Measurements from ENCODE around the gene CCAR1.
"Not testable (repeated sequence)": the region's sequence is repeated elsewhere in the genome, so short reads cannot be mapped to it uniquely, and the experiment has no call there.

The CCAR1 gene

DNA sequence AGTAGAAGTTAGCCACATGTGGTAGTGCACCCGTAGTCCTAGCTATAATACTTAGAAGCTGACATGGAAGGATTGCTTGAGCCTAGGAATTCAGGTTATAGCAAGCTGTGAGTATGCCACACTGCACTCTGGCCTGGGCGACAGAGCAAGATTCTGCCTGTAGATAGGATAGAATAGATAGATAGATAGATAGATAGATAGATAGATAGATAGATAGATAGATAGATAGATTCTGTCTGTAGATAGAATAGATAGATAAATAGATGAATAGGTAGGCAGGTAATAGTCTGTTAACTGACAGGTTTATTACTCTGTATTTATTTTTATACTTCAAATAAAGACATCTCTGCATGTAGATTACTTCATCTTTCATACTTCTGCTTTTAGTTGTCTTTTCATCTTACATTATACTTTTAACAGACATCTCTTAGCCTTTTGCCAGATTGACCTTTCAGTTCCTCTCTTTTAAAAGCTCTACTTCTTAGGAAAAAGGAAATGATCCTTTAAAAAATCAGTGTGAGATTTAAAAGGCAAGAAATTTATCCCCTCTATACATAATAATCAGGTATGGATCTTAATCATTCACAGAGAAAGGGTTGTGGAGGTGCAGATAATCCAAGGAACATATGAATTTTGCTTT is 31.8 kb downstream of the CCAR1 start:
- Histone ChIP-seq H3K4me2 (peak overlapping the region in 1 of 11 experiments; percentile 27; a peak in 2 of 22 replicates), H3K27ac (0 out of 22 replicates have a peak overlapping the region, but pooled peaks of 1 of the 11 experiments have one; percentile 11), H4K20me1 (peaks cover 0 to 51% (median 22%) of the 10 kb centered on the region in 11 experiments; a peak in 18 of 22 replicates), H3K9ac (peak overlapping the region in 3 of 11 experiments; percentile 10 to 53 (median 34); a peak in 3 of 22 replicates), H3K9me3 (replicated peaks in 1 of 11) (no peaks in the 10 kb centered on the region), H3K36me3 (peaks cover 98 to 100% (median 100%) of the 10 kb centered on the region in 11 experiments), H3K4me1 (peaks cover 0 to 10% (median 0%) of the 10 kb centered on the region in 10 experiments; a peak in 6 of 20 replicates), H3K27me3 (no peaks in the 10 kb centered on the region), H3K4me3 (no peak overlapping the region)
- no peak for TF ChIP-seq Cebpa-rat (IDR thresholded peaks at IDR 0.05)

DNA sequence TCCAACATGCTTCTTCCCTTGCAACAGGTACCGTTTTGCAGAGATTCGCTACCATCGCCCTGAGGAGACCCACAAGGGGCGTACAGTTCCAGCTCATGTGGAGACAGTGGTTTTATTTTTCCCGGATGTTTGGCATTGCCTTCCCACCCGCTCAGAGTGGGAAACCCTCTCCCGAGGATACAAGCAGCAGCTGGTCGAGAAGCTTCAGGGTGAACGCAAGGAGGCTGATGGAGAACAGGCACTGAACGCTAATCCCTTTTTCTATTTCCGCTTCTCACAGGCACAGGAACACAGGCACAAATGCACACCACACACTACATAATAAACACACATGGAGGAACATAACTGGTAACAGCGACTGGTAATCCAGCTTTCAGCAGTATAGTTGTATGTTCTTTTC is 35.2 kb downstream of the CCAR1 start:
- no peaks in the 10 kb centered on the region for H3K27me3 ChIP-seq
- no peak overlapping the region for H3K4me2 ChIP-seq
- H3K4me1 ChIP-seq: peaks cover 0 to 10% (median 0%) of the 10 kb centered on the region in 10 experiments; a peak in 6 of 20 replicates
- peaks cover 98 to 100% (median 100%) of the 10 kb centered on the region in 11 experiments for H3K36me3 ChIP-seq
- H3K4me3 ChIP-seq: no peak overlapping the region
- peaks cover 0 to 47% (median 30%) of the 10 kb centered on the region in 11 experiments; a peak in 15 of 22 replicates for H4K20me1 ChIP-seq
- no peak overlapping the region for H3K9ac ChIP-seq
- H3K9me3 ChIP-seq (replicated peaks in 1 of 11): no peaks in the 10 kb centered on the region
- no peak overlapping the region for H3K27ac ChIP-seq
- no peak for TF ChIP-seq Cebpa-rat (IDR thresholded peaks at IDR 0.05)

DNA sequence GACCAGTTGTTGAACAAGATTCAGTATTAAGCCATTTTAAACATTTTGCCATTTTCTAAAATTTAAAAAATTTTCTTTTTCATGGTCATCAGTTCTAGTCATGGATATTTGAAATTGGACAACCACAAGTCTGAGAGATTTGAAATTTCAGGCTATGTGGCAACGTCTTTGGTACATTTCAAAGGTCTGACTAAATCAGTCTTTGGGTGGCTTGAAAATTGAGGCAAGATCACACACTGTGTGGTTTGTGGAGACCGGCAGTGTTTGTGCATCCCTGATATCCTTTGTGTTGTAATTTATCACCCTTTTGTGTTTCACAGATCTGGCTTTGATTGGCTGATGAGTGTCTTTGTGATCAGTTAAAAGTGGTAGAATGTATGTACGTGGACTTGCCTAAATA is 35.7 kb downstream of the CCAR1 start:
- no peak for TF ChIP-seq Cebpa-rat (IDR thresholded peaks at IDR 0.05)
- H3K27ac ChIP-seq: no peak overlapping the region
- no peak overlapping the region for H3K9ac ChIP-seq
- H4K20me1 ChIP-seq: peaks cover 1 to 47% (median 32%) of the 10 kb centered on the region in 11 experiments; a peak in 15 of 22 replicates
- no peak overlapping the region for H3K4me2 ChIP-seq
- H3K27me3 ChIP-seq: no peaks in the 10 kb centered on the region
- peaks cover 98 to 100% (median 100%) of the 10 kb centered on the region in 11 experiments for H3K36me3 ChIP-seq
- H3K4me1 ChIP-seq: peaks cover 0 to 10% (median 0%) of the 10 kb centered on the region in 10 experiments; a peak in 6 of 20 replicates
- H3K9me3 ChIP-seq (replicated peaks in 1 of 11): no peaks in the 10 kb centered on the region
- H3K4me3 ChIP-seq: no peak overlapping the region

DNA sequence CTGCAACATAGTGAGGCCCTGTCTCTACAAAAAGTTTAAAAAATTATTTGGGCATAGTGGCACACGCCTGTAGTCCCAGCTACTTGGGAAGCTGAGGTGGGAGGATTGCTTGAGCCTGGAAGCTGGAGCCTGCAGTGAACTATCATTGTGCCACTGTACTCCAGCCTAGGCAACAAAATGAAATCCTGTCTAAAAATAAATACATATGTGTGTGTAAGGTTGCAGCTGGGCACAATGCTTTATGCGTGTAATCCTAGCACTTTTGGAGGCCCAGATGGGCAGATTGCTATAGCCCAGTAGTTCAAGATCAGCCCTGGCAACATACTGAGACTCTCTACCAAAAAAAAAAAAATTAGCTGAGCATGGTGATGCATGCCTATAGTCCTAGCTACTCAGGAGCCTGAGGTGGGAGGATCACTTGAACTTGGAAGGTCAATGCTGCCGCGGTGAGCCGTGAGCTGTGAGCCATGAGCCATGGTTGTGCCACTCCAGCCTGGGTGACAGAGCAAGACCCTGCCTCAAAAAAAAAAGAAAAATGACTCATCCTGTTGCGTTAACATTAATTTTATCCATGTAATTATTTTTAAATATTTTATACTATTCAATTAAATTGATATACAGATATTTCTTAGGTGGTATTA is 38.3 kb downstream of the CCAR1 start:
- H4K20me1 ChIP-seq: peaks cover 0 to 62% (median 41%) of the 10 kb centered on the region in 11 experiments; a peak in 17 of 22 replicates
- no peaks in the 10 kb centered on the region for H3K27me3 ChIP-seq
- H3K9me3 ChIP-seq (replicated peaks in 1 of 11): no peaks in the 10 kb centered on the region
- H3K36me3 ChIP-seq: peaks cover 98 to 100% (median 100%) of the 10 kb centered on the region in 11 experiments
- H3K27ac ChIP-seq: no peak overlapping the region
- H3K4me1 ChIP-seq: no peaks in the 10 kb centered on the region
- no peak overlapping the region for H3K4me3 ChIP-seq
- TF ChIP-seq Cebpa-rat (IDR thresholded peaks at IDR 0.05): 0 out of 22 replicates have a peak, but pooled peaks of 1 of the 11 experiments have one; percentile 13
- no peak overlapping the region for H3K9ac ChIP-seq
- no peak overlapping the region for H3K4me2 ChIP-seq

DNA sequence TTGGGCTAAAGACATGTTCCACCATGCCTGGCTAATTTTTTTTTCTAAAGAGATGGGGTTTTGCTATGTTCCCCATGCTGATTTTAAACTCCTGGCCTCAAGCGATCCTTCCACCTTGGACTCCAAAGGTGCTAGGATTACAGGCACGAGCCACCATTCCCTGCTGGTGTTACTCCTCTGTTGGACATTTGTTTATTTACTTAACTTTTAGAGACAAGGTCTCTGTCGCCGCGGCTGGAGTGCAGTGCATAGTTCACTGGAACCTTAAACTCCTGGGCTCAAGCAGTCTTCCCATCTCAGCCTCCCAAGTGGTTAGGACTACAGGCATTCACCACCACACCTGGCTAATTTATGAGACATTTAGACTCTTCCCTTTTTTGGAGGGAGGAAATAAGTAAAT is 38.9 kb downstream of the CCAR1 start:
- Histone ChIP-seq H3K36me3 (peaks cover 98 to 100% (median 100%) of the 10 kb centered on the region in 11 experiments), H3K9ac (no peak overlapping the region), H3K4me1 (no peaks in the 10 kb centered on the region), H3K27me3 (no peaks in the 10 kb centered on the region), H3K9me3 (replicated peaks in 1 of 11) (no peaks in the 10 kb centered on the region), H3K4me3 (no peak overlapping the region), H3K4me2 (no peak overlapping the region), H3K27ac (no peak overlapping the region), H4K20me1 (peaks cover 0 to 66% (median 47%) of the 10 kb centered on the region in 11 experiments; a peak in 18 of 22 replicates)
- no peak for TF ChIP-seq Cebpa-rat (IDR thresholded peaks at IDR 0.05)

DNA sequence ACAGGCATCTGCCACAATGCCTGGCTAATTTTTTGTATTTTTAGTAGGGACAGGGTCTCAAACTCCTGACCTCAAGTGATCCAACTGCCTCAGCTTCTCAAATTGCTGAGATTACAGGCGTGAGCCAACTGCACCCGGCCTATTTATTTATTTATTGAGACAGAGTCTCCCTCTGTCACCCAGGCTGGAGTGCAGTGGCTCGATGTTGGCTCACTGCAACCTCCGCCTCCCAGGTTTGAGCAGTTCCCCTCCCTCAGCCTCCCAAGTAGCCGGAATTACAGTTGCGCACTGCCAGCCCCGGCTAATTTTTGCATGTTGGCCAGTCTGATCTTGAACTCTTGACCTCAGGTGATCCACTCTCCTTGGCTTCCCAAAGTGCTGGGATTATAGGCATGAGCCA is 46.4 kb downstream of the CCAR1 start:
- peaks cover 98 to 100% (median 100%) of the 10 kb centered on the region in 11 experiments for H3K36me3 ChIP-seq
- not testable (repeated sequence) for H3K27me3 ChIP-seq, H3K4me1 ChIP-seq

DNA sequence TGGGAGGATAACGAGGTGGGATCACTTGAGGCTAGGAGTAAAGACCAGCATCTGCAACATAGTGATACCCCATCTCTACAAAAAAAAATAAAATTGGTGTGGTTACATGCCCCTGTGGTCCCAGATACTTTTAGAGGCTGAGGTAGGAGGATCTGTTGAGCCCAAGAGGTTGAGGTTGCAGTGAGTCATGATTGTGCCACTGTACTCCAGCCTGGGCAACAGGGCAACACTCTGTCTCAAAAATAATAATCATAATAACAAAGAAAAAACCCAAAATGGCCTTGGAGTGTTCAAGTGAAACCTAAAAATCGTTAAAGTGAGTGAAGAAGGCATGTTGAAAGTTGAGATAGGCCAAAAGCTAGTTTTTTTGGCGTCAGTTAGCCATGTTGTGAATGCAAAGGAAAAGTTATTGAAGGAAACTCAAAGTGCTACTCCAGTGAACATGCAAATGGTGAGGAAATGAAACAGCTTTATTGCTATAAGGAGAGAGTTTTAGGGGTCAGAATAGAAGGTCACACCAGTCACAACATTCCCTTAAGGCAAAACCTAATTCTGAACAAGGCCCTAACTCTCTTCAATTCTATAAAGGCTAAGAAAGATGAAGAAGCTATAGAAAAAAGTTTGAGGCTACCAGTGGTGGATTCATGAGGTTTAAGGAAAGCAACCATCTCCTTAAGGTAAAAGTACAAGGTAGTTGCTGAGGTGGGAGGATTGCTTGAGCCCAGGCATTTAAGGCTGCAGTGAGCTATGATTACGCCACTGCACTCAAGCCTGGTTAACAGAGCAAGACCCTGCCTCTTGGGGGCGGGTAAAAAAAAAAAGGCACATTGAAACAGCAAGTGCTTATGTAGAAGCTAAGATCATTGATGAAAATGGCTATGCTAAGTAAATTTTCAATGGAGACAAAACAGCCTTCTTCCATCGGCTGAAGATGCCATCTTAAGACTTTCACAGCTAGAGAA is 60.9 kb downstream of the CCAR1 start:
- no peak overlapping the region for H3K27ac ChIP-seq
- H3K27me3 ChIP-seq: no peaks in the 10 kb centered on the region

More for the DNA sequence above, 46.4 kb downstream of the CCAR1 start:
- not testable (repeated sequence) for H3K9me3 ChIP-seq (replicated peaks in 1 of 11); H3K4me2 ChIP-seq; H3K4me3 ChIP-seq; H3K27ac ChIP-seq; H3K9ac ChIP-seq
- peaks cover 0 to 66% (median 53%) of the 10 kb centered on the region in 11 experiments; a peak in 19 of 22 replicates for H4K20me1 ChIP-seq

DNA sequence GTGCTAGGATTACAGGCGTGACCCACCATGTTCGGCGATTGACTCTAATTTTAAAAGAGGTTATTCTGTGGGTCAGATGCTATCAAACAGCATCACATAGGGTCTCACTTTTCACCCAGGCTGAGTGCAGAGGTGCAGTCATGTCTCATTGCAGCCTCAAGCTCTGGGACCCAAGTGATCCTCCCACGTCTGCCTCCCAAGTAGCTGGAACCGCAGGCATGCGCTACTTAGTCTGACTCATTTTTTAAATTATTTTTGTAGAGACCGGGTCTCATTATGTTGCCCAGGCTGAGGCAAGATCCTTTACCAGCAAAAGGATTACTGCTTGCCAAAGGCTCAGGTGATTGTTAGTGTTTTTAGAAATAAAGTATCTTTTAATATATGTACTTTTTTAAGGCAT is 63.4 kb downstream of the CCAR1 start:
- no peak for TF ChIP-seq Cebpa-rat (IDR thresholded peaks at IDR 0.05)
- Histone ChIP-seq H3K4me1 (no peaks in the 10 kb centered on the region; a peak in 1 of 20 replicates), H3K27ac (no peak overlapping the region), H3K27me3 (no peaks in the 10 kb centered on the region), H3K9ac (no peak overlapping the region), H4K20me1 (peaks cover 0 to 23% (median 5%) of the 10 kb centered on the region in 11 experiments; a peak in 11 of 22 replicates), H3K36me3 (peaks cover 97 to 100% (median 99%) of the 10 kb centered on the region in 11 experiments), H3K4me3 (no peak overlapping the region), H3K9me3 (replicated peaks in 1 of 11) (no peaks in the 10 kb centered on the region), H3K4me2 (no peak overlapping the region)

More for the DNA sequence above, 60.9 kb downstream of the CCAR1 start:
- Histone ChIP-seq H4K20me1 (peaks cover 0 to 45% (median 22%) of the 10 kb centered on the region in 11 experiments; a peak in 13 of 22 replicates), H3K9ac (no peak overlapping the region), H3K4me1 (no peaks in the 10 kb centered on the region; a peak in 1 of 20 replicates), H3K4me2 (no peak overlapping the region), H3K4me3 (no peak overlapping the region), H3K36me3 (peaks cover 96 to 100% (median 99%) of the 10 kb centered on the region in 11 experiments), H3K9me3 (replicated peaks in 1 of 11) (no peaks in the 10 kb centered on the region)
- TF ChIP-seq Cebpa-rat (IDR thresholded peaks at IDR 0.05): no peak

All from BLaER1 treated with 17β-estradiol and CSF1 and Interleukin-3, amounts not matched to agents 10 nM and 100 nM (cell line).